Mucosa of gallbladder (tissue), 1 donor: ENCODE measurements around the gene TUFM. TPM values are rescaled to one million over a fixed set of nuclear protein-coding genes. Genes with fewer than 3 reads are reported as not detected.
"Not testable (repeated sequence)": the region's sequence is repeated elsewhere in the genome, so short reads cannot be mapped to it uniquely, and the experiment has no call there.

Experiments
- DNase-seq: peaks from one replicate; pipeline ENCODE4 v3.0.0-alpha.2; 2020; ENCODE audit warnings: low spot score
- total RNA-seq: library from RNA; stranded (reverse); gene quantifications from one replicate; pipeline ENCODE4 v1.2.1, GENCODE V29; 2021
- donor health status: DM: no; HTN: no; CAD: no.

TUFM gene
- total RNA-seq: 163 TPM

DNA sequence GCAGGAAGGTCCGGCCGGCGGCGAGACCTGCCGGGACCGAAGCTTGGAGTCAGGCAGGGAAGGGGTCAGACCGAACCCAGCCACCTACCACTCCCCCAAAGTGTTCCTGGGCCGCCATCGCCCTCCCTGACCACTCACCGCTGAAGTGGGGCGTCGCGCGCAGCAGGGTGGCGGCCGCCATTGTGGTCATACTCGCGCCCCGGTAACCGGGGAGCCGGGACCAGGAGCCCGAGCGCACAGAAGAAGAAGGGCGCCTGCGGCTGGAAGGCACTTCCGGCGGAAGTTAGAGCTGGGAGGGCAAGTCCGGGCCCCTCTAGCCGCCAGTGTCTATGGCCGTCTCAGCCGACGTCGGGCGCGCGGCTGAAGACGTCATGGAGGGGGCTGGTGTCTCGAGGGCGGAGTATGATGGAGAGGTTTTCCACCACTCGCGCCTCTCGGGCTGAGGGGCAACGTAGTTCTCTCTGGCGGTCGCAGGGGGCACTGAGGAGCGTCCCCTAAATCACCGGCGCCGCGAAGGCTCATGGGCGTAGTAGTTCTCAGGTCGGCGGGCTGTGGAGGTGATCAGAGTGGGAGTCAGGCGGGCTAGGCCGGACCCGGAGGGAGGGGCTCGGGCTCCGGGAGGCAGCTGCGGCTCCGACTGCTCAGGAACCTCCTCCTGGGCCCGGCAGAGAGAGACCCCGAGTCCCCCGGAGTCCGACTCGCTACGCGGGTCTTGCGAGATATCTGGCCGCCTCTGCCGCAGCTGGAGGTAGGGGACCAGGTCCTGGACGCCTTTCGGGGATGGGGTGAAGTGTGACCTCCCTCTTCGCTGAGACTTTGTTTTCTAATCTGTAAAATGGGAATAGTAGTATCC, at the start of gene TUFM:
Gene TUFM, minus strand, starts transcription at position 269 of the 853 bp plus-strand sequence. Its CDS starts 79 bp downstream, at position 190.
- DNase-seq: peak; percentile 98

DNA sequence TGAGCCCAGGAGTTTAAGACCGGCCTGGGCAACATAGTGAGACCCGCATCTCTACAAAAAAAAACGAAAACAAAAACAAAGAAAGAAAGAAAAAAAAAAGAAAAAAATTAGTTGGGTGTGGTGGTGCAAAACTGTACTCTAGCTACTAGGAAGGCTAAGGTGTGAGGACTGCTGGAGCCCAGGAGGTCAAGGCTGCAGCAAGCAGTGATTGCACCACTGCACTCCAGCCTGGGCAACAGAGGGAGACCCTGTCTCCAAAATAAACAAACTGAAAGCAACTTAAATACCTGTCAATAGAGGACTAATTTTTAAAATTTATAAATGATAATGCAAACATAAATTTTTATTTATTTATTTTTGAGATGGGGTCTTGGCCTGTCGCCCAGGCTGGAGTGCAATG, 49.5 kb upstream of the TUFM start:
- DNase-seq: no peak

DNA sequence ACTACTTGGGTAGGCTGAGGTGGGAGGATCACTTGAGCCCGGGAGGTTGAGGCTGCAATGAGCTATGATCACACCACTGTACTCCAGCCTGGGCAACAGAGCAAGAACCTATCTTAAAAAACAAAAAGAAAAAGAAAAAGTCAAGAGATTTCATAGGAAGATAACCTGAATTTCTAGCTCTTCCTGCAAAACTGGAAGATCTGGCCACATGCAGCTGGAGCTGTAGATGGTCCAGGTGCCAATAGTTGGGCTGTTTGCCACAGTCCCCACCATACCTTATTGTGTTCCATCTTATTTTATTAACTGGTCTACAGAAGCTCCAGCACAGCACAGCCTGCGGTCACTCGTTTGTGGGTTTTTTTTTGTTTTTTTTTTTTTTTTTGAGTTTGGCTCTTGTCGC, 47.1 kb upstream of the TUFM start:
- no peak for DNase-seq

DNA sequence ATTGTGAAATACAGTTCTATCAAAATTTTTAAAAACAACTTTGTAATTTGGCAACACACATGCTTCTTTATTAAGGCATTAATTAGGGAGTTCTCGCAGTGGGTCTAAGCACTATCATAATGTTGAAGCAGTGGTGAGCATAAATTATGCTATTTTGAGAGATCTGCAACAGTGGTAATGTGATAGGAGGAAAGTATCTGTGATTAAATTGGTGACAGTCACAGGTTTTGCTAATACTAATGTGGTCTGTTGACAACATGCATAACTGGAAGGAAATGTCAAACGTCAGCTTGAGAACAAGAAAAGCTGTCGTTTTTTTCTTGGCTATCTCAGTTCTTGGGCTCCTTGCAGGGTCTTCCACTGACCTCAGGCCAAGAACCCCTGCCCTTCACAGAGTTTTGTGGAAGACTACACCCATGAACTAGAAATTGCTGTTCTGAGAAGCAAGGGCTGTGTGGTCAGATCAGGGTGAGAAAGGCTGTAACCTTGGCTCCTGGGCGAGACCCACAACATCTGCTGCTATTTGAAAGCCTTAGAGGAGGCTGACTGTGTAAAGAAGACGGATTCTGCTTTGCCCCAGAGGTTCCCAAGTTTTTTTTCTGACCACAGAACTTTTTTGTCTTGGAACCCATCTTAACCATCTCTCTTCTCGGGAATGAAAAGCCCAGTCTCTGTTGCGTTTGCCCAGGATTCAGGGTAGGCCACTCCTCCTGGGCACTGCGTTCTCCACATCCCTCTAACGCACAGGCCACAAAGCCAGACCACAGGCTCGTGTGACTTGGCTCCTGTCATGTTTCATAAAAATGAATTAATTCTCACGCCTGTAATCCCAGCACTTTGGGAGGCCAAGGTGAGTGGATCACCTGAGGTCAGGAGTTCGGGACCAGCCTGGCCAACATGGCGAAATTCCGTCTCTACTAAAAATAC, 46.1 kb upstream of the TUFM start:
- no peak for DNase-seq

DNA sequence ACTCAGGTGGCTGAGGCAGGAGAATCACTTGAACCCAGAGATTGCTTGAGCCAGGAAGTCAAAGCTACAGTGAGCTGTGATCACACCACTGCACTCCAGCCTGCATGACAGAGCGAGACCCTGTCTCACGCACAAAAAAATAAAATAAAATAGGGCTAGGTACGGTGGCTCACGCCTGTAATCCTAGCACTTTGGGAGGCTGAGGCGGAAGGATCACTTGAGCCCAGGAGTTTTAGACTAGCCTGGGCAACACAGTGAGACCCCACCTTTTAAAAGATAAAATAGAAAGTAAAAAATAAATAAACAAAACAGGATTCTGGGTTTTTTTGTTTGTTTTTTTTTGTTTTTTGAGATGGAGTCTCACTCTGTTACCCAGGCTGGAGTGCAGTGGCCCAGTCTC, 44.2 kb upstream of the TUFM start:
- DNase-seq: not testable (repeated sequence)

DNA sequence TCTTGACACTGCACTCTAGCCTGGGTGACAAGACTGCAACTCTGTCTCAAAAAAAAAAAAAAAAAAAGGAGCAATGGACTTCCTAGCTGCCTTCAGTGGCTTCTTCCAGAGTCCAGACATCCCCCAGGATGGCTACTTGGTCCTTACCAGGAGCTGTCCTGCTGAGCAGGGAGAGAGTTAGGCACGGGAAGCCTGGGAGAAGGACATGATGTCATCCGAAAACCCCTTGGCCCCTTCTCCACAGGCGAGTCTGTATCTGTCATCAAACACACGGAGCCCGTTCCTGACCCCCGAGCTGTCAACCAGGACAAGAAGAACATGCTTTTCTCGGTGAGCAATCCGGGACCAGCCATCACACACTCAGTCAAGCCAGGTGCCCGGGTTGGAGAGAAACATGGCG, 40.8 kb upstream of the TUFM start:
- DNase-seq: no peak

DNA sequence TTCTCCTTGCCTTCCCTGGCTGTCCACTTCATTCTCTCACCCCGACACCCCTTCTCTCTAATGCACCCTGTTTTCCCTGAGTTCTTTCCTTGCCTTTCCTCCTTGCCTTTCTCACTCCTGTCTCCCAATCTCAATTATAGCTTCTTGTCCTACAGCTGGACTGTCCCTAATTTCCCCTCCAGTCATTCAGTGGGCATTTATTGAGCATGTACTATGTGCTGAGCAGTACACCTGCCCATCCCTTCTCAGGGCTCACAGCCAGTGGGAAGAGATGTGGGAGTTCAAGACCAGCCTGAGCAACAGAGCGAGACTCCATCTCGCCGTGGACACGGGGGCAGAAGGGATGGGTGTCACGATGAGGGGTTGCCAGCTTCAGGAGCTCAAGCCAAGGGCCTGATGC, 37.9 kb upstream of the TUFM start:
- DNase-seq: no peak

DNA sequence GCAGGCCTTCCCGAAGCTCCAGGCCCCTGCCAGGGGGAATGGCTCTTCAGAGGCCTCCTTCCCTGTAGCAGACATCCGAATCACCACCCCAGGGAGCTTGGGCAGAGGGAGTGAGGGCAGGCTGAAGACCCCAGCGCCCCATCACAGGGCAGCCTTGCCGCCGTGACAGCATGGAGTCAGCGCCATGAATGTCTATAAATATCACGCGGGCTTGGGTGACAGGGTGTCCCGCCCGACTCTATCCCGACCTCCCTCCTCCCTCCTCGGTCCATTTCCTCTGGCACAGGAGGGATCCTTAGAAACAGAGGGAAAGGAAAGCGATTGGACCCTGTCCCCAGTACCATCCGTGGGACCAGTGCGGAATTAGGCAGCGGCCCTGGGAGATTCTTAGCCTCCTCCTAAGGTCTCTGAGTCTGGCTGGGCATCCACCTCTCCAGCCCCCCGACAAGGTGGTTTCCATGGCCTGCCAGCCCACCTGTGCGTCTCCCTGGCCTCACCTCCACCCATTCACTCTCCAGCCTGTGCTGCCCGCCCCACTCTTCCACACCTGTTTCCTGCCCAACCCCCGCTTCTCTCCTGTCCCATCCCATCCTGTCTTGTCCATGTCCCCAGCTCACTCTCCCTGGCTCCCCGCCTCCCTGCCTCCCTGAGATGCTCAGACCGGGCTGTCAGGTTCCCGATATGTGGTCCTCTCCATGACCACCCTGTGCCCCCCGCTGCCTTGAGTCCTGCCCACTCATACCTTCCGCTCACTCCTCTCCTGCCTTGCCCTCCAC, 37.3 kb upstream of the TUFM start:
- no peak for DNase-seq

DNA sequence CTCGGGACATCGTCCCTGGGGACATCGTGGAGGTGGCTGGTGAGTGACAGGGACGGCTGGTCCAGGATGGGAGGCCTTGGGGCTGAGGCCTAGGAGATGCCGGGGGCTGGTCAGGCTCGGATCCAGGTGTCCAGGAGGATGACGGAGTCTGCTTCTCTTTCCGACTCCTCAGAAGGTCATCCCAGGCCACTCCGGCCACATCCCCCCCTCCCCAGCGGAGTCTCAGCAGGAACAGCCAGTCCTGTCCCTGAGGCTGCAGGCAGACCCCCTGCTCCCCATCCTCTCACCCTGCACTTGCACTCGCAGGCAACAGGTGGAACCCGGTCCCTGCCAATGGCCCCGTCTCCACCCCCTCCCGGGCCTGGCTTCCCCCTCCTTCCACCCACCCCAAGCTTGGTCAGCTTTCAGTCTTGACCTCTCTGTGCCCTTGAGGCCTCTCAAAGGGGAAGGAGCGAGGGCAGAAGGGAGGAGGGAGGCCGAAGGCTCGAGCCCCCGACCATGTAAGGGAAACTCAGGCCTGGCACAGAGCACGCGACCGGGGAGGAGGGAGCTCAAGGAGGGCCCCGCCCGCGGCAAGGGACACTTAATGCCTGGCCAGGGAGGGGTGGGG, 36.5 kb upstream of the TUFM start:
- no peak for DNase-seq

DNA sequence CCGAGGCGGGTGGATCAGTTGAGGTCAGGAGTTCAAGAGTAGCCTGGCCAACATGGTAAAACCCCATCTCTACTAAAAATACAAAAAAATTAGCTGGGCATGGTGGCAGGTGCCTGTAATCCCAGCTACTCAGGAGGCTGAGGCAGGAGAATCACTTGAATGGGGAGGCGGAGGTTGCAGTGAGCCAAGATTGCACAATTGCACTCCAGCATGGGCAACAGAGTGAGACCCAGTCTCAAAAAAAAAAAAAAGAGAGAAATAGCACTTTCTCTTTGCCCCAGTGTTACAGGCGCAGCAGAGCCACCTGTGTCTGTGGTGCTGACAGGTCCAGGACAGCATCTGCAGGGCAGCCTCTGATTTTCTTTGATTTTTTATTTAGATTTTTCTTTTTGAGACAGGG, 35.4 kb upstream of the TUFM start:
- DNase-seq: not testable (repeated sequence)

DNA sequence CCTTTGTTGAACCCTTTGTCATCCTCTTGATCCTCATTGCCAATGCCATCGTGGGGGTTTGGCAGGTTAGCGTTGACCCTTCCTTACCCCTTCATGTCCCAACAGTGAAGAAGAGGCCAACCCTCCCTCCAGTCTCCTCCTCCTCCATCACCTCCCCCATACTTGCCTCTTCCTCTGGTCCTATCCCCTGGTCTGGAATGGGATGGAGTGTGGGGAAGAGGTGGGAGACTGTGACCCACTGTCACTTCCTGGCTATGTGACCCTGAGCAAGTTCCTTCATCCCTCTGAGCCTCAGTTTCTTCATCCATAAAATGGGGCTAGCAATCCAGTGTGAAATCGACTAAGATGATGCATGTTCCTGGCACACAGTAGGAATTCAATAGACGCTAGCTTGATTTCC, 34.8 kb upstream of the TUFM start:
- no peak for DNase-seq

DNA sequence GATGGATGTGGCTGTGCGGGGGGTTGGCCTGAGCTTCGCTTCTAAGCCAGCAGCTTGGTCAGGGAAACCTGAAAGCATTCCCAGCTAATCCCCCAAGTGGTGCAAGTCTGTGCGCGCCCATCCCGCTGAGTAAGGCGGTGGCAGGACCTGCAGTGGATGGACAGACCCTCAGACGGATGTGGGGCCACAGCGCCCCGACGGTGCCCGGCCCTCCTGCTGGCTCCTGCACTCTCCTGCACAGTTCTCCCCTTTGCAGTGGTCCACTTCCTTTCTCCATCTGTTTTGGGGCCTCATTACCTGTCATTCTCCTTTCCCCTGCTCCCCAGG, 34.4 kb upstream of the TUFM start:
- DNase-seq: no peak

DNA sequence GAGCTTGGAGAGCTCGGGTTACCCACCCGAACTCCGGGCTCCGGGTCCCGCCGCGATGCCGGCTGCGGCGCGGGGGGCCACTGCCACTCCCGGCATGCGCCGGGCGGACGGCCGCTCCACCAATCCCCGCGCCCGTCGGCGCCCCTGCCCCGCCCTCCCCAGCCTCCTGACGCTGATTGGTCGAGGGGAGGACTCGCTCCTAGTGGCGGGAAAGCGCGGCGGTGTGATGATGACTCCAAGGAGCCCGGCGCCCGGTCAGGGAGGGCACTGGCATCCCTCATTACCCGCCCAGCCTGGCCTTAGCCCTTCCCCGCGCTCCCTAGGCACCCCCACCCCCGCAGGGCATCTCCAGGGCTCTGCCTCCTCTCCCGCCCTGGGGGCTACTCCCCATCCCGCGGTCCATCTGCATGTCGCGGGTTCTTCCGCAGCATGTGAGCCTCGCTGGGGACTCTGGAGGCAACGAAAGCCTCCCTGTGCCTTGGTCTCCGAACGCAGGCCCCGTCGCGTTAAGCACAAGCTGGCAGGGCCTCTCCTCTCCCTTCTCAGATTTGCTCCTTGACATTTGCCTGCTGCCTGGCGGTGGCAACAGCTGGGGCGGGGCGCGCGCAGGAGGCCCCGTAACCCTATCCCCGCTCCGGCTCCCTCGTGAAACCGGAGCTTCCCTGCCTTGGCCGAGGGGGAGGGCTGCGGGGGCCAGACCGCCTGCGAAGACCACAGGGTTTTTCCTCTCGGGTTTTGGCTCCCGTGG, 33.9 kb upstream of the TUFM start:
- peak; percentile 86 for DNase-seq

DNA sequence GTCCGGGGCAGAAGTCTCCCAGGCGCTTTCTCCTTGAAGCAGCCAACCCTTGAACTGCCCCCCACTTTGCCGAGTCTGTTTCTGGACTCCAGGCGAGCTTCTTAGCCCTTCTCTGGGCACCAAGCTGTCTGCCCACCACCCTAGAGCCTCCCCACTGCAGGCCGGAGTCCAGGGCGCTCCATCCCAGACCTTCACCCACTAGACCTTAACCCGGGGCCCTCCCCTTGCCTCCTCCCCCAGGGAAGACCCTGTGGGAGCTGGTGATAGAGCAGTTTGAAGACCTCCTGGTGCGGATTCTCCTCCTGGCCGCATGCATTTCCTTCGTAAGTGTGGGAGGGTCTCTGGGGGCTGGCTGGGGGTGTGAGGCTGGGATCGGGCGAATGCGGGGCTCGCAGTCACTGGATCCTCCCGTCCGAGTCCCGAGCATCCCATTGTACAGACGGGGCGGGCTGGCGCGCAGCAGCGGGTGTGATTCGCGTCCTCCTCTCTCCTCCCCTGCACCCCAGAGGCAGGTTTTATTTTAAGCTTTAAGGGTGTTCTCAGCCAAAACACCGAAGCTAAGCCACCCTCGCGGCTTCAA, 33.2 kb upstream of the TUFM start:
- DNase-seq: no peak

DNA sequence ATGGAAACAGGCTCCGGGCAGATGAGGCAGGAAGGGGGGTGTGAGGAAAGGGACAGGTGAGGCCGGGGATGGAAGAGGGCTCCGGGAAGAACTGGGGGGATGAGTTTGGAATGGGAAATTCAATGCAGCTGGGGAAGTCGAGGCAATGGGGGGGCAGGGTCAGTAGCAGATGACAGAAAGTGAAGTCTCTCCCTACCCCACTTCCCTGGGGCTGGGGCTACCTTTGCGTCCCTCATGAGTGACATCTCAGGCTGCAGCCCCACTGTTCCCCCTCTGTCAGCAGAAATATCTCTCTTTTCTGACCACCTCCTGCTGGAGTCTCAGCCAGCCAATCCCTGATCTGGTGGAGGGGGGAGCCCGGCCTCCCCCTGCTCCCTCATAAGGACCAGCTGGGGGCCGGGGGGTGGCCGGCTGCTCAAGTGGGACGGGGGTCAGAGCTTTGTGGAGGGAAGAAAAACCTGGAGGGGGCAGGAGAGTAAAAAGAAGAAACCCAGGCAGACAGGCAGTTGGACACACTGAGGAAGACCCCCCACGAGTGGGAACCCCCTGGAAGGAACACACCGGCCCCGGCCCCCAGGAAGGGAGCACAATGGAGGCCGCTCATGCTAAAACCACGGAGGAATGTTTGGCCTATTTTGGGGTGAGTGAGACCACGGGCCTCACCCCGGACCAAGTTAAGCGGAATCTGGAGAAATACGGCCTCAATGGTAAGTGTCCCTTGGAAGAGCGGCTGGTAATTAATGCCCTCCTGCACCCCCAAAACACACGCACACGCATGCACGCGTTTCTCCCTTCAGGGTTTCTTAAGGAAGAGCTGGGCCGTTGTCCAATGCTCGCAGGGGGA, 32.2 kb upstream of the TUFM start, which contains the start of gene ATP2A1:
Gene ATP2A1, plus strand, starts transcription at position 406 of the 844 bp plus-strand sequence. Its CDS starts 184 bp downstream, at position 590.
- no peak for DNase-seq

DNA sequence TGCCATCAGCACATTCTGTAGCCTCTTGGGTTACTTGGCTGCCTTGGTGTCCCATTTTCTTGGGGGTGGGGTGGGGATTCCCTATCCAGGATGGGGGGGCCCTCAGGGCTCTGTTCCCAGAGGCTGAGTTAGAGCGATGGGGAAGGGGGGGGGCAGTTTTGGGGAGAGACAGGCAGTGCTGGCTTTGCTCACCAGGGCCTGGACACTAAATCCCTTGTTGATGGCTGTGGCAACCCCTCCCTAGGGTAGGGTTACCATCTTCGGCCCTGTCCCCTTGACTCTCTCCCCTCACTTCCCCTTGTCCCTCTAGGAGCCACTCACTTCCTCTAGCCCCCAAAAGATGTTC, 31.5 kb upstream of the TUFM start:
- DNase-seq: no peak

DNA sequence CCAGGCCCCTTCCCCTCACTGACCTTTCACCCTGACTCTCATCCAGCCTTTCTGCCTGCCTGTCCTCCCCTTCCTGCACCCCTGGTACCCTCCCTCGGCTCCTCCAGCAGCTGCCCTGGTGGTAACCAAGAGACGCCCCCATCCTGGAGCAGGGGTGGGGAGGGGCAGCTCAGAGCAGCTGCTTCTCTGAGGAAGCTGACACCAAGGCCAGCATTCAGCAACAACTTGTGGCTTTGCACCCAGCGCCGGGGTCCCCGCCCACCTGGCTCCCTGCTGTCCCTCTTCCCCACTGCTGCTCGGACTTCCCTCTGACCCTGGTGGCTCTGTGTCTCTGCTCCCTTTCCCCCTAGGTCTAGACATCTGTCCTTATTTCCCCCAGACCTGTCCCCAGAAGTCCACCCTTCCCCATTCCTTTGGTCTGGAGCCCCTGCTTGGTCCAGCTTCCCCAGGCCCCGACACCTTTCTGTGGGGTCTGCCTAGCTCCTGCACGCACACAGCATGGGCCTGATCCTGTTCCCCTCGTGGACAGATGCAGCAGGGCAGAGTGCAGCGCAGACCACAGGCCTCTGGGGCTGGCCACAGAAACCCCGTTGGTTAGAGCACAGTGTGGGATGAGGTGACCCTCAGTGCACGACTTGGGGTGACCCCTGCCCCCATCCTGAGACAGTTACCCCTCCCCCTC, 31.0 kb upstream of the TUFM start:
- no peak for DNase-seq

DNA sequence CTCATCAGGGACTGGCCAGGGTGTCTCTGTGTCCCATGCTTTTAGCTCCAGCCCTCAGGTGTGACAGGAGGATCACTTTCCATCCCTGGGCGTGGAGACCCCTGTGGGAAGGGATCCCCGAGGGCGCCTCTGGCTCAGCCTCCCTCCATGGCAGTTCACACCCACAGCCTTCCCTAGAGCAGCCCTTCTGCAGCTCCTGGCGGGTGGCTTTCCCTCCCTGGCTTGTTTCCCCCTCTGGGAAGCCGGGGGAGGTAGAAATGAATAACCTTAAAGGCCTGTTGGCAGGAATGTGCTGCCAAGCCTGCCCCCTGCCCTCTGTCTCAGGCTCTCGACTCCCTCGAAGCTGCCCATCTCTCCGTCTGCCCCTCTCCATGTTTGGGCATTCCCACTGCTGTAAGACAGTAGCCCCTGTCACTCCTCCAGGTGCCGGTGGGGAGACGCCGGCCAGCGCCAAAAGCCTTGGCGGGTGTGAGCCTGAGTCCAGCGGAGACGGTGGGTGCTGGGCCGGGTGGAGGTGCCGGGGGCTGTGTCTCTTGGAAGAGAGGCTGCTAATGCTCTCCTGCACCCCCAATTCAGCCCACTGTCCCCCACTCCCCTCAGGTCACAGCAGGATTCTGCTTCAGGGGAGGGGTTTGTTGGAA, 30.0 kb upstream of the TUFM start:
- no peak for DNase-seq
